ENCODE results near the gene HBS1L. TPM values are rescaled to one million over a fixed set of nuclear protein-coding genes. Genes with fewer than 3 reads are reported as not detected.

HBS1L gene
- total RNA-seq = 10 to 100 TPM; 48.9 to 50.0 TPM
- long read RNA-seq, full-length matches to known transcripts = 94 of 105 reads
- long read RNA-seq, partial matches to known transcripts = 3 of 105 reads
- long read RNA-seq, other reads (novel, unspliced or antisense) = 8 of 105 reads

- DNase-seq (peak; percentile 97), ATAC-seq (peak; percentile 100)
- intact Hi-C loops (cut with DNase I, micrococcal nuclease) = no loop called here
Observed at GRCh38 chr6:135054569-135055498, at the start of gene HBS1L. Gene HBS1L (minus strand): TSS chr6:135054822. CDS start chr6:135054691, 131 bp downstream.

- ATAC-seq (no peak), DNase-seq (no peak)
- intact Hi-C loops (cut with DNase I, micrococcal nuclease) = no loop called here
Observed at GRCh38 chr6:135104199-135104598, 49.6 kb upstream of the HBS1L start.

- ATAC-seq (no peak), DNase-seq (no peak)
- intact Hi-C loops (cut with DNase I, micrococcal nuclease) = no loop called here
Observed at GRCh38 chr6:135102191-135102590, 47.6 kb upstream of the HBS1L start.

- intact Hi-C loops (cut with DNase I, micrococcal nuclease) = no loop called here
- ATAC-seq = no peak
- no peak for DNase-seq
Observed at GRCh38 chr6:135097172-135097571, 42.5 kb upstream of the HBS1L start.

GRCh38 chr6:135096403-135097130 is 41.9 kb upstream of the HBS1L start:
- DNase-seq (no peak), ATAC-seq (no peak)
- intact Hi-C loops (cut with DNase I, micrococcal nuclease) = no loop called here

GRCh38 chr6:135095716-135096115 is 41.1 kb upstream of the HBS1L start:
- intact Hi-C loops (cut with DNase I, micrococcal nuclease) = no loop called here
- DNase-seq (no peak), ATAC-seq (no peak)

- intact Hi-C loops (cut with DNase I, micrococcal nuclease) = no loop called here
- ATAC-seq (no peak), DNase-seq (no peak)
Observed at GRCh38 chr6:135094403-135094821, 39.8 kb upstream of the HBS1L start.

GRCh38 chr6:135093578-135093977 is 39.0 kb upstream of the HBS1L start:
- intact Hi-C loops (cut with DNase I, micrococcal nuclease) = no loop called here
- DNase-seq (no peak), ATAC-seq (no peak)

GRCh38 chr6:135092724-135093123 is 38.1 kb upstream of the HBS1L start:
- ATAC-seq = no peak
- DNase-seq = no peak
- intact Hi-C loops (cut with DNase I, micrococcal nuclease) = no loop called here

- no peak for ATAC-seq
- no peak for DNase-seq
- intact Hi-C loops (cut with DNase I, micrococcal nuclease) = no loop called here
Observed at GRCh38 chr6:135090819-135091218, 36.2 kb upstream of the HBS1L start.

GRCh38 chr6:135089901-135090300 is 35.3 kb upstream of the HBS1L start:
- intact Hi-C loops (cut with DNase I, micrococcal nuclease) = no loop called here
- no peak for DNase-seq
- no peak for ATAC-seq

GRCh38 chr6:135088818-135089809 is 34.5 kb upstream of the HBS1L start:
- ATAC-seq (no peak), DNase-seq (no peak)
- intact Hi-C loops (cut with DNase I, micrococcal nuclease) = no loop called here

GRCh38 chr6:135088281-135088680 is 33.7 kb upstream of the HBS1L start:
- ATAC-seq = no peak
- DNase-seq = no peak
- intact Hi-C loops (cut with DNase I, micrococcal nuclease) = no loop called here

GRCh38 chr6:135087803-135088202 is 33.2 kb upstream of the HBS1L start:
- intact Hi-C loops (cut with DNase I, micrococcal nuclease) = no loop called here
- no peak for DNase-seq
- no peak for ATAC-seq

- DNase-seq (no peak), ATAC-seq (no peak)
Observed at GRCh38 chr6:135087403-135087802, 32.8 kb upstream of the HBS1L start.

GRCh38 chr6:135086414-135086764 is 31.8 kb upstream of the HBS1L start:
- no peak for ATAC-seq
- intact Hi-C loops (cut with DNase I, micrococcal nuclease) = no loop called here

More at GRCh38 chr6:135087403-135087802, 32.8 kb upstream of the HBS1L start:
- intact Hi-C loops (cut with DNase I, micrococcal nuclease) = no loop called here

GRCh38 chr6:135085700-135086413 is 31.2 kb upstream of the HBS1L start:
- DNase-seq (no peak), ATAC-seq (no peak)
- intact Hi-C loops (cut with DNase I, micrococcal nuclease) = no loop called here

More at GRCh38 chr6:135086414-135086764, 31.8 kb upstream of the HBS1L start:
- no peak for DNase-seq

GRCh38 chr6:135084916-135085269 is 30.3 kb upstream of the HBS1L start:
- no peak for ATAC-seq
- DNase-seq = no peak
- intact Hi-C loops (cut with DNase I, micrococcal nuclease) = no loop called here
